Endothelial cell of umbilical vein (primary cell): ENCODE measurements around the gene BTBD19. TPM values are rescaled to one million over a fixed set of nuclear protein-coding genes. Genes with fewer than 3 reads are reported as not detected.
"Not testable (repeated sequence)": the region's sequence is repeated elsewhere in the genome, so short reads cannot be mapped to it uniquely, and the experiment has no call there.

Source experiments
- BruUV-seq: library from RNA; stranded (reverse); fragments of 400-500 nt; replicated peaks from 2 replicates; lab custom pipeline; 2021; lab: Mats Ljungman, UMichigan
- CTCF ChIA-PET: fragments of 300-600, 350-600 bp; sonication (Branson Sonifier 250); formaldehyde crosslinking; loops from one replicate; lab custom pipeline; 2021; ENCODE audit warnings: antibody characterized with exemption, inconsistent platforms; lab: Charles Lee
- POLR2A ChIA-PET: fragments of 300-600, 350-600 bp; sonication (Branson Sonifier 250); formaldehyde crosslinking; loops from one replicate; lab custom pipeline; 2021; ENCODE audit warnings: antibody characterized with exemption, inconsistent platforms; lab: Charles Lee
- DNase-seq: peaks from one replicate; pipeline ENCODE4 v3.0.0-alpha.2; 2011; ENCODE audit warnings: low read depth, low spot score
- FAIRE-seq: peaks from 2 replicates; lab custom pipeline; 2011; peaks lifted over from hg19 to GRCh38; lab: Jason Lieb, UNC
- H2AFZ ChIP-seq: 2 replicates; pipeline ENCODE4 v1.6.0; 2012; ENCODE audit warnings: low read depth, low read length, control low read depth, inconsistent platforms
- H3K27ac ChIP-seq: 2 replicates; pipeline ENCODE4 v1.5.1; 2011; ENCODE audit warnings: low read depth, mild to moderate bottlenecking, control low read depth, low read length, moderate library complexity; ENCODE audit not compliant: insufficient read depth
- H3K27me3 ChIP-seq, 2 experiments: 2 replicates each; pipeline versions ENCODE4 v1.6.0 to v1.6.1; 2011; ENCODE audit warnings: low read length in 2 of 2, mixed read lengths in 1 of 2; ENCODE audit not compliant: control insufficient read depth in 2 of 2, insufficient read depth in 2 of 2
- H3K36me3 ChIP-seq, 2 experiments: 2 replicates in 1 of 2; 3 replicates in 1 of 2; pipeline ENCODE4 v1.5.1; 2011; ENCODE audit warnings: low read length in 2 of 2, mild to moderate bottlenecking in 1 of 2, moderate library complexity in 1 of 2; ENCODE audit not compliant: control insufficient read depth in 2 of 2, insufficient read depth in 2 of 2; ENCODE audit errors: extremely low read depth in 1 of 2
- H3K4me1 ChIP-seq: 3 replicates; pipeline ENCODE4 v1.5.1; 2011; ENCODE audit warnings: mild to moderate bottlenecking, low read length; ENCODE audit not compliant: control insufficient read depth, insufficient read depth; ENCODE audit errors: extremely low read depth
- H3K4me2 ChIP-seq: 2 replicates; pipeline ENCODE4 v1.6.1; 2011; ENCODE audit warnings: low read length, control low read depth, mixed read lengths; ENCODE audit not compliant: insufficient read depth
- H3K4me3 ChIP-seq, 3 experiments: fragments of 200-600 bp in 1 of 3; sonication (generic), shearing (Covaris generic) in 1 of 3; replicated peaks in 1 of 3; 2 replicates each; pipeline ENCODE4 v1.5.1; 2011 to 2016; ENCODE audit warnings: control low read depth in 3 of 3, low read length in 3 of 3, mild to moderate bottlenecking in 2 of 3, inconsistent platforms in 1 of 3, low read depth in 1 of 3, moderate library complexity in 1 of 3; ENCODE audit not compliant: insufficient read depth in 1 of 3
- H3K79me2 ChIP-seq: 2 replicates; pipeline ENCODE4 v1.6.0; 2012; ENCODE audit warnings: low read length, inconsistent platforms; ENCODE audit not compliant: control insufficient read depth, insufficient read depth
- H3K9ac ChIP-seq: replicated peaks from 2 replicates; pipeline ENCODE3; 2011; ENCODE audit warnings: low read length, control low read depth; ENCODE audit not compliant: insufficient read depth; ENCODE audit errors: extremely low read depth
- H3K9me1 ChIP-seq: replicated peaks from 3 replicates; pipeline ENCODE4 v1.6.0; 2011; ENCODE audit warnings: mild to moderate bottlenecking, low read length; ENCODE audit not compliant: control insufficient read depth, insufficient read depth; ENCODE audit errors: extremely low read depth
- H3K9me3 ChIP-seq: replicated peaks from 2 replicates; pipeline ENCODE4 v1.5.1; 2012; ENCODE audit warnings: low read length, inconsistent platforms; ENCODE audit not compliant: control insufficient read depth, insufficient read depth
- H4K20me1 ChIP-seq: replicated peaks from 2 replicates; pipeline ENCODE3; 2011; ENCODE audit warnings: mild to moderate bottlenecking, low read length; ENCODE audit not compliant: control insufficient read depth, insufficient read depth; ENCODE audit errors: extremely low read depth
- EZH2 ChIP-seq: IDR thresholded peaks from 2 replicates; pipeline ENCODE4 v1.6.1; 2012; ENCODE audit warnings: borderline replicate concordance, low read depth, mild to moderate bottlenecking, moderate library complexity, low read length, inconsistent platforms; ENCODE audit not compliant: severe bottlenecking
- FOS ChIP-seq: IDR thresholded peaks from 2 replicates; pipeline ENCODE4 v1.6.1; 2011; ENCODE audit warnings: mild to moderate bottlenecking, low read length, moderate library complexity, borderline replicate concordance; ENCODE audit not compliant: insufficient read depth
- GATA2 ChIP-seq: IDR thresholded peaks from 2 replicates; pipeline ENCODE4 v1.7.0; 2011; ENCODE audit warnings: low read depth, mild to moderate bottlenecking, moderate library complexity, mixed read lengths, low read length; ENCODE audit not compliant: insufficient read length, insufficient read depth
- JUN ChIP-seq: IDR thresholded peaks from 2 replicates; pipeline ENCODE4 v1.6.1; 2011; ENCODE audit warnings: borderline replicate concordance, low read depth; ENCODE audit not compliant: insufficient read length, insufficient read depth
- MYC ChIP-seq: IDR thresholded peaks from one replicate; pipeline ENCODE4 v1.6.1; 2011; ENCODE audit warnings: mild to moderate bottlenecking, low read depth, low read length
- POLR2A ChIP-seq: IDR thresholded peaks from 2 replicates; pipeline ENCODE4 v1.6.1; 2012; ENCODE audit warnings: low read depth, mild to moderate bottlenecking, control low read depth, low read length
- POLR2AphosphoS5 ChIP-seq: IDR thresholded peaks from 2 replicates; pipeline ENCODE4 v1.6.1; 2012; ENCODE audit warnings: low read depth, mild to moderate bottlenecking, control low read depth, low read length, moderate library complexity; ENCODE audit not compliant: insufficient read depth
- dilution Hi-C: fragments of 300-500 bp; cut with MboI; formaldehyde crosslinking; loops from one replicate; pipeline ENCODE4 v1.15.0; 2019; ENCODE audit warnings: low sequenced_read_pairs; ENCODE audit not compliant: extremely low pct_ligation_motif_present
- intact Hi-C: fragments of 100-400 bp; cut with micrococcal nuclease; formaldehyde crosslinking; loops from one replicate; pipeline ENCODE4 v1.10.0; 2022
- polyA plus RNA-seq, 4 experiments: library from polyadenylated mRNA; depleted of rRNA in 3 of 4; stranded (reverse) in 3 of 4; unstranded in 1 of 4; fragments of >200 nt; gene quantifications; 2 replicates each; pipeline versions ENCODE4 v1.2.1 to v1.2.3, GENCODE V29; 2011 to 2012; ENCODE audit warnings: missing spikeins in 1 of 4
- total RNA-seq: library from RNA; stranded (reverse); gene quantifications from 2 replicates; pipeline ENCODE4 v1.2.3, GENCODE V29; 2021
- TF ChIP-seq, protein P1 (sequence below): IDR thresholded peaks from 2 replicates; pipeline ENCODE4 v1.6.1; 2011; ENCODE audit not compliant: insufficient read depth, insufficient read length
- TF ChIP-seq, protein P2 (sequence below), 2 donors: IDR thresholded peaks; 1 replicate in 1 of 2; 2 replicates in 1 of 2; pipeline ENCODE4 v1.5.1; 2011; ENCODE audit warnings: low read length in 2 of 2, mild to moderate bottlenecking in 2 of 2, moderate library complexity in 2 of 2, control low read depth in 1 of 2, inconsistent platforms in 1 of 2, low read depth in 1 of 2; ENCODE audit not compliant: insufficient read depth in 1 of 2; ENCODE audit errors: extremely low read depth in 1 of 2

Gene BTBD19
- total and polyA plus RNA-seq, 2 donors (not counting 3 experiments of a cell fraction or from before 2014, with no cell fraction given), result 69.9 to 97.9 TPM

DNA sequence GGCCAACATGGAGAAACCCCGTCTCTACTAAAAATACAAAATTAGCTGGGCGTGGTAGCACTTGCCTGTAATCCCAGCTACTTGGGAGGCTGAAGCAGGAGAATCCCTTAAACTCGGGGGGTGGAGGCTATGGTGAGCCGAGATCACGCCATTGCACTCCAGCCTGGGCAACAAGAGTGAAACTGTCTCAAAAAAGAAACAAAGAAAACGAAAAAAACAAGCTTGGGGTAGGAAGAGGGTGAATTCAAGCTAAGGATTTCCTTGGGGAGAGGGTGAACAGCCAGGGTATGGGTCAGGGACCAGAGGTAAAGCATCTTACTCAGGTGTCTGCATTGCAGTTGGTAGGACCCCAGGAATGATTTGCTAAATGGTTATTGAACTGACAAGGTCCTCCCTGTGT, 41.9 kb upstream of the BTBD19 start:
- ChIA-PET POLR2A (interaction anchor here (1.2 kb wide), 1 partner anchor 9 kb away, joined by 3 read pairs; the partner anchor contains the start of gene RPS8), CTCF (interaction anchor here (0.6 to 2.6 kb wide), 2 partner anchors 35 to 1608 kb away, joined by 3 to 12 read pairs; partner anchors contain the start of gene RNU5D-1)
- dilution Hi-C loops, H3K27ac ChIP-seq, H3K79me2 ChIP-seq, H3K4me3 ChIP-seq, H3K9ac ChIP-seq, DNase-seq, H3K9me3 ChIP-seq, FAIRE-seq, H4K20me1 ChIP-seq, H3K9me1 ChIP-seq, H3K27me3 ChIP-seq, H3K4me1 ChIP-seq, H2AFZ ChIP-seq, intact Hi-C loops, BruUV-seq, H3K4me2 ChIP-seq: not testable (repeated sequence)
- peaks cover 4 to 14% of the 10 kb centered on the region in 2 experiments for H3K36me3 ChIP-seq

DNA sequence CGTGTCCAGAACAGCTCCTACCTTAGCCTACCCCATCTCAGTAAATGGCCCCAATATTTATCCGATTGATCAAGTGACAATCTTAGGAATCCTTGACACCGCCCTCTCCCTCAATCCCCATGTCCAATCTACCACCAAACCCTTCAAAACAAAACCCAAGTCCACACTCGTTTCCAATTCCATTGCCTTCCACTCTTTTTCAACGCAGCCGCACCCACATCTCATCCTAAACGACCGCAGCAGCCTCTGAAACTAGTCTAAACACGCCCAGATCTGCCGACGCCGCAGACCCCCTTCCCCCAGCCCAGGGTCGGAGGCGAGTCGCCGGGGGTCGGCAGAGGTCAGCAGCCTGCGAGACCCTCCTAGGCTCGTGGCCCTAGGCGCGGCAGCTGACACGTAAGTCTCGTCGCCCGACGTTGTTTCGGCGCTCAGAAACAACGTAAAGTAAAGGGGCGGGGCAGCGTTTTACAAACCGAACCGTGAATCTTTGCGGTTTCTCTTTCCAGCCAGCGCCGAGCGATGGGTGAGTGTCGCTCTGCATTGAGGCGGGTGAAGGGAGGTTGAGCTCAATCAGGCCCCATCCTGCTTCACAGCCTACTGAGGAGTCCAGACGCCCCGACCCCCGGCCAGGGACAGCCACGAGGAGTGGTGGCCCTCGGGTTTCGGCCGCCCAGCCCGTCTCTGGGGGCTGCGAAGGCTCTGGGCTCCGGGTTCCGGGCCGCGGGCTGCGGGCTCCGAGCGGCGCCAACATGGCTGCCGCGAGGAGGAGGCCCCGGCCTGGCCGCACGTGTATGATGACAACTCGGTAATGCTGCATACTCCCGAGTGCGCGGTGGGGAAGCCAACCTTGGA, 33.0 kb upstream of the BTBD19 start, which contains the start of gene RPS8:
Gene RPS8, plus strand, starts transcription at position 463 of the 852 bp plus-strand sequence. Its CDS starts 57 bp downstream, at position 520.
- BruUV-seq, result TSS peak; percentile 86
- no peaks in the 10 kb centered on the region for H4K20me1 ChIP-seq
- peak within 1 kb of the TSS; percentile 94 for H3K4me2 ChIP-seq
- POLR2A ChIA-PET, result interaction anchor here (0.6 to 2.9 kb wide), 19 partner anchors 8 to 725 kb away, joined by 3 to 18 read pairs (median 4); partner anchors contain the start of genes BTBD19, CCDC163, DYNLT4 and HECTD3
- peak within 1 kb of the TSS; percentile 90 for H3K27ac ChIP-seq
- intact Hi-C loops (loop anchor here (1.0 to 2.0 kb wide), 3 partner anchors 25 to 45 kb away; partner anchors contain the start of genes KIF2C, PLK3 and RNU5D-1), dilution Hi-C loops (no loop called here)
- H3K4me1 ChIP-seq, result peaks cover 16% of the 10 kb centered on the region
- peak; percentile 93 for FAIRE-seq
- DNase-seq, result peak; percentile 94
- no peak for TF ChIP-seq FOS
- TF ChIP-seq JUN, result no peak
- TF ChIP-seq, protein P1, sequence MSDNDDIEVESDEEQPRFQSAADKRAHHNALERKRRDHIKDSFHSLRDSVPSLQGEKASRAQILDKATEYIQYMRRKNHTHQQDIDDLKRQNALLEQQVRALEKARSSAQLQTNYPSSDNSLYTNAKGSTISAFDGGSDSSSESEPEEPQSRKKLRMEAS, result peak; percentile 48
- TF ChIP-seq, protein P2, sequence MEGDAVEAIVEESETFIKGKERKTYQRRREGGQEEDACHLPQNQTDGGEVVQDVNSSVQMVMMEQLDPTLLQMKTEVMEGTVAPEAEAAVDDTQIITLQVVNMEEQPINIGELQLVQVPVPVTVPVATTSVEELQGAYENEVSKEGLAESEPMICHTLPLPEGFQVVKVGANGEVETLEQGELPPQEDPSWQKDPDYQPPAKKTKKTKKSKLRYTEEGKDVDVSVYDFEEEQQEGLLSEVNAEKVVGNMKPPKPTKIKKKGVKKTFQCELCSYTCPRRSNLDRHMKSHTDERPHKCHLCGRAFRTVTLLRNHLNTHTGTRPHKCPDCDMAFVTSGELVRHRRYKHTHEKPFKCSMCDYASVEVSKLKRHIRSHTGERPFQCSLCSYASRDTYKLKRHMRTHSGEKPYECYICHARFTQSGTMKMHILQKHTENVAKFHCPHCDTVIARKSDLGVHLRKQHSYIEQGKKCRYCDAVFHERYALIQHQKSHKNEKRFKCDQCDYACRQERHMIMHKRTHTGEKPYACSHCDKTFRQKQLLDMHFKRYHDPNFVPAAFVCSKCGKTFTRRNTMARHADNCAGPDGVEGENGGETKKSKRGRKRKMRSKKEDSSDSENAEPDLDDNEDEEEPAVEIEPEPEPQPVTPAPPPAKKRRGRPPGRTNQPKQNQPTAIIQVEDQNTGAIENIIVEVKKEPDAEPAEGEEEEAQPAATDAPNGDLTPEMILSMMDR (IDR thresholded peaks at IDR 0.05; ENCODE audit: extremely low read depth in 1 of 2, insufficient read depth in 1 of 2, low read depth in 1 of 2, low read length in 2 of 2), result no peak
- no peak for TF ChIP-seq EZH2
- TF ChIP-seq POLR2A, result peak; percentile 99
- TF ChIP-seq POLR2AphosphoS5, result peak; percentile 99
- TF ChIP-seq MYC, result peak; percentile 85
- no peak for TF ChIP-seq GATA2
- H3K9ac ChIP-seq, result peak within 1 kb of the TSS; percentile 96
- peaks cover 17 to 22% of the 10 kb centered on the region in 2 experiments for H3K36me3 ChIP-seq
- no peaks in the 10 kb centered on the region for H3K27me3 ChIP-seq
- H3K9me1 ChIP-seq, result no peaks in the 10 kb centered on the region
- peaks cover 40% of the 10 kb centered on the region for H3K79me2 ChIP-seq
- CTCF ChIA-PET, result interaction anchor here (0.7 to 2.1 kb wide), 7 partner anchors 11 to 45 kb away, joined by 3 to 8 read pairs (median 3); partner anchors contain the start of genes PLK3 and RNU5D-1
- H2AFZ ChIP-seq, result peak within 1 kb of the TSS; percentile 60
- H3K9me3 ChIP-seq, result no peaks in the 10 kb centered on the region
- H3K4me3 ChIP-seq, result peak within 1 kb of the TSS; percentile 42 to 93 (median 88)
